ENCODE results near the gene KLHL40.
A peak's percentile ranks its signal among the peaks of the same experiment; 100 is the strongest.

Gene KLHL40

DNA sequence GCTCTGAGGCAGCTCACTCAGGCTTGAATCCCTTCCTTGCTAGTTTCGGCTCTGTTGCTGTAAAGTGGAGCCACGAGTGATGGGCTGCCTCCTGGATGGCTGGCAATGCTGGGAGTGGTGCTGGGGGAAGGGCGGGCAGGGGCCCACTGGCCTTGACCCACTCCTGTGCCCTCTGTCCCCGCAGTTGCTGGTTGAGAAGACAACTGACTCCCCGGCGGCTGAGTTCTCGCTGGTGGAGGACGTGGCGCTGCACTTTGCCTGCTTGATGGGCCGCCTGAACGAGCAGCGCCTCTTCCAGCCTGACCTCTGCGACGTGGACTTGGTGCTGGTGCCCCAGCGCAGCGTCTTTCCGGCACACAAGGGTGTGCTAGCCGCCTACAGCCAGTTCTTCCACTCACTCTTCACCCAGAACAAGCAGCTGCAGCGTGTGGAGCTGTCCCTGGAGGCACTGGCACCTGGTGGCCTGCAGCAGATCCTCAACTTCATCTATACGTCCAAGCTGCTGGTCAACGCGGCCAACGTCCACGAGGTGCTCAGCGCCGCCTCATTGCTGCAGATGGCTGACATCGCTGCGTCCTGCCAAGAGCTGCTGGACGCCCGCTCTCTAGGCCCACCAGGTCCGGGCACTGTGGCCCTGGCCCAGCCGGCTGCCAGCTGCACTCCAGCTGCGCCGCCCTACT is 27.1 kb upstream of the KLHL40 start:
- DNase-seq: no peak

DNA sequence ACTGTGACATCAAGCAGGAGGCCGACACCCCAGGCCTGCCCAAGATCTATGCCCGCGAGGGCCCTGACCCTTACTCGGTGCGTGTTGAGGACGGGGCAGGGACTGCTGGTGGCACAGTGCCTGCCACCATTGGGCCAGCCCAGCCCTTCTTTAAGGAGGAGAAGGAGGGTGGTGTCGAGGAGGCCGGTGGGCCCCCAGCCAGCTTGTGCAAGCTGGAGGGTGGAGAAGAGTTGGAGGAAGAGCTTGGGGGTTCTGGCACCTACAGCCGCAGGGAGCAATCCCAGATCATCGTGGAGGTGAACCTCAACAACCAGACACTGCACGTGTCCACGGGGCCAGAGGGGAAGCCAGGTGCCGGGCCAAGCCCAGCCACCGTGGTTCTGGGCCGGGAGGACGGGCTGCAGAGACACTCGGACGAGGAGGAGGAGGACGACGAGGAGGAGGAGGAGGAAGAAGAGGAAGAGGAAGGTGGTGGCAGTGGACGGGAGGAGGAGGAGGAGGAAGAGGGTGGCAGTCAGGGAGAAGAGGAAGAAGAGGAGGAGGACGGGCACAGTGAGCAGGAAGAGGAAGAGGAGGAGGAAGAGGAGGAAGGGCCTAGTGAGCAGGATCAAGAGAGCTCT is 26.5 kb upstream of the KLHL40 start:
- no peak for DNase-seq

DNA sequence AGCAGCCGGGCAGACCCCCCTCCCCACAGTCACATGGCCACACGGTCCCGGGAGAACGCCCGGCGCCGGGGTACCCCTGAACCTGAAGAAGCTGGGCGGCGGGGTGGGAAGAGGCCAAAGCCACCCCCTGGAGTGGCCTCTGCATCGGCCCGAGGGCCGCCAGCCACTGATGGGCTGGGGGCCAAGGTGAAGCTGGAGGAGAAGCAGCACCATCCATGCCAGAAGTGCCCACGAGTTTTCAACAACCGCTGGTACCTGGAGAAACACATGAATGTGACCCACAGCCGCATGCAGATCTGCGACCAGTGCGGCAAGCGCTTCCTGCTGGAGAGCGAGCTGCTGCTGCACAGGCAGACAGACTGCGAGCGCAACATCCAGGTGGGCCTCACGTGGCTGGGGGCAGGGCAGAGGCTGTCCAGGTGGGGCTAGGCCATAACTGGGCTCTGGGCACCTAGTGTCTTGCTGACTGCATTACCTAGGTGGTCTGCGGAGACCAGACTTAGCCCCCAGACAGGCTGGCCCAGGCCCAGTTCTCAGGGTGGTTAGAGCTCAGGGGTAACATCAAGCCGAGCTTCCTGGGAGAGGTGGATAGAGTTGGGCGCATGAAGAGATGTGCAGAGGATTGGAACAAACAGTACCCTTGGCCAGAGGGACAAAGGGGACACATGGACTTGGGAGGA is 25.7 kb upstream of the KLHL40 start:
- DNase-seq: no peak

DNA sequence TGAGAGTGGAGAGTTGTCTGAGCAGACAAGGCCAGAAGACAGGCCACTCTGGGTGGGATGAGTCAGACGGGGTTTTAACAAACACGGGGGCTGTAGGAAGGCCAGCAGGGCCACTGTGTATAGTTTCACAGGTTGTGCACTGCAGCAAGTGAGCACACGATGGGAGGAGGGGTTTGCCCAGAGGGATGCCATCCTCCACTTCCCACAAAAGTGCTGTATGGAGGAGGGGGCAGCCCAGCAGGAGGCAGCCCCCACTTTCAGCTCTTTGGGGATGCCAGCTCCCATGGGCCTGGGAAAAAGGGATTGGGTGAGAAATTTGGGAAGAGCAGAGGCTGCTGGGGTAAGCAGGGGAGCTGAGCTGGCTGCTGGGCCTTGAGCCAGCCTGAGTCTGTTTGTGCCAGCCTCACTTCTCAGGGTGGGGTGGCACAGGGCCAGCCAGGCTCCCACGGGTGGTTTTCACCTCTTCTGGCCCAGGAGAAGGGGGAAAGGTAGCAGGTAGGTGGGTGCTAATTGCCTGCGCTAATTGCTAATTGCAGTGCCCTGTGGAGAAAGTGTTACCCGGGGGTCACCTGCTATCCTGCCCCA is 25.1 kb upstream of the KLHL40 start:
- no peak for DNase-seq

DNA sequence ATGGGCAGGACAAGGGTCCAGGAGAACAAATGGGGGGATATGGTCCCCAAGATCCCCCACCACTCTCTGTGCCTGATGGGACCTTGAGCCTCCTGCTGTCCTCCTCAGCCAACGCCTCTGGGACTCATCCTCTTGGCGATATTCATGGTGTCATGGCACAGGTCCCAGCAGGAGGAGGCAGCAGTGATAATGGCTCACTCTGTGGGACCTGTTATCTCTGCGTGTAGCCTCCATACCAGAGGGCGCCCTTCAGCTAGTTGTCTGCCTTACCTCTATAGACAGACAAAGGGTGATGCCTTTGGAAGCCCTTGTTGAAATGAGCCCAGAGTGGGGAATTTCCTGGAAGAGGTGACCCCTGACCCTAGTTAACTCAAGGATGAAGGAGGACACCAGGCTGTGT is 24.4 kb upstream of the KLHL40 start:
- DNase-seq: peak; percentile 48

DNA sequence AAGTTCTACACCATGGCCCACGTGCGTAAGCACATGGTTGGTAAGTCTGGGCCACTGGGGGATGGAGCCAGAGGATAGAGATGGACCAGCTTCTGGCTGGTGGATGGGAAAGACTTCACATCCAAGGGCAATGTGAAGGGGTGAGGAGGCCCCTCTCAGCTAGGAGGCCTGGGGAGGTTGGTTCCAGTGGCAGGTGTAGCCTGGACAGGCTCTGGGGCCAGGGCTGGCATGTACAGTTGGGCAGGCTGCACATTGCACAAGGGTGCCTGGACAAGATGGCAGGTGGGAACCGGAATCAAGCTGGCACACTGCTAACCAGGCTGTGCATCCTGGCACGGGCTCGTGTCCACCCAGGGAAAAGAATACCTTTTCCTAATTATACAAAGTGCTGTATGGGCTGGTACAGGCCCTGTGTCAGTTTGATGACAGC is 23.7 kb upstream of the KLHL40 start:
- DNase-seq: peak; percentile 47

DNA sequence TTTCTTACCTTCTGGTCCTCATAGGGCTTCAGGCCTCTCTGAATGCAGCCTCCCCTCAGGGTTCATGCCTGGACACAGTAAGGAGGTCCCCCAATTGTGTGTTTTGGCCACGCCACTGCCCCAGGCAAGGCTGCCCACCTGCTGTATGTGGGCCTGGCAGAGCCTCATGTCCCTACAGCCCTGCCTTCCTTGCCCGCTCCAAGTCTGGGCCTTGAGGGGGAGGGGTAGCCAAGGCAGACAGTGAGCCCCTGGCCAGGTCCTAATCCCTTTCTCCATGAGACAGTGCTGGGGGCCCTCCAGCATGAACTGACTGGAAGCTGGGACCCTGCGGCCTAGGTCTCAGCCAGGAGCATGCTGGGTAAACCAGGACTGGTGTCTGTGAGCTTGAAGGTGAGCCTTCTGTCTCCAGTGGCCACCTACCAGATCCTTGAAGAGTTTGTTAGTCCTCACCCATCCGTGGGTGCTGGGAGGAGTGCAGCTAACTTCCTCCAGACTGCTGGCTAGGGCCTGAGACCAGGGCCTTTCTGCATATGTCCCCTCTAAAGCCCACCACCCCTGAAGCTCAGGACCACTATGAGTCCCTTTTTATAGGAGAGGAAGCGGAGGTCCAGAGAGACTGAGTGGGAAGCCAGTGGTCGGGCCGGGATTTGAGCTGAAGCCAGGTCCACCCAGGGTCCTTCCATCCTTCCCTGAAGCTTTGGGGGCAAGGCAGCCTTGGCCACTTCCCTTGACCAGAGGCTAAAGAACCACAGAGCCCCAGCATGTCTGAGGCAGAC is 23.1 kb upstream of the KLHL40 start:
- peak; percentile 42 for DNase-seq

DNA sequence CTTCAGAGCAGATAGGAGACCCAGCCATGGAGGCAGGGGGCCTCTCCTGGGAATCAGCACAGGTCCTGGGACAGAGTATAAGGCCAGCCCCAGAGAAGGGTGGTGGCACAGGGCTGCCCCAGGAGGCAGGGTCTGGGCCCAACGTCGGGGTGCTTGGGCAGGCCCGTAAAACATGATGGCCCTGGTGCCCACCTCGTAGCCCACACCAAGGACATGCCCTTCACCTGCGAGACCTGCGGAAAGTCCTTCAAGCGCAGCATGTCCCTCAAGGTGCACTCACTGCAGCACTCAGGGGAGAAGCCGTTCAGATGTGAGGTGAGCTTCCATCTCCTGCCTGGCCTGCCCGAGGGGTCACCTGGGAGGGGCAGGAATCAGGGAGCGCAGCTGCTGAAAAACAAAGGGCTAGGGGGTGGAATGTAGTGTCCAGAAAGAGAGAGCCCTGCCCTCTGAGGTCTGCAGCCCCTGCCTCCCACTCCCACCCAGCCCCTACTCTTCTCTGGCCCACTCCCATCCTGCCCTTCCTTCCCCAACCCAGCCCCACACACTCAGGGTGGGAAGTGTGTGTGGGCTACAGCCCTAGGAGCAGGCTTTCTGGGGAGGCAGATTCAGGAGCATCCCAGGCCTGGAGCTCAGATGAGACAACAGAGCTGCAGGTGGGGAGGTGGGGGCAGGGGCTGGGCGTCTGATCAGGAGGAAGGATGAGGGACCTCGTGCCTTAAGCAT is 22.4 kb upstream of the KLHL40 start:
- DNase-seq: peak; percentile 41

DNA sequence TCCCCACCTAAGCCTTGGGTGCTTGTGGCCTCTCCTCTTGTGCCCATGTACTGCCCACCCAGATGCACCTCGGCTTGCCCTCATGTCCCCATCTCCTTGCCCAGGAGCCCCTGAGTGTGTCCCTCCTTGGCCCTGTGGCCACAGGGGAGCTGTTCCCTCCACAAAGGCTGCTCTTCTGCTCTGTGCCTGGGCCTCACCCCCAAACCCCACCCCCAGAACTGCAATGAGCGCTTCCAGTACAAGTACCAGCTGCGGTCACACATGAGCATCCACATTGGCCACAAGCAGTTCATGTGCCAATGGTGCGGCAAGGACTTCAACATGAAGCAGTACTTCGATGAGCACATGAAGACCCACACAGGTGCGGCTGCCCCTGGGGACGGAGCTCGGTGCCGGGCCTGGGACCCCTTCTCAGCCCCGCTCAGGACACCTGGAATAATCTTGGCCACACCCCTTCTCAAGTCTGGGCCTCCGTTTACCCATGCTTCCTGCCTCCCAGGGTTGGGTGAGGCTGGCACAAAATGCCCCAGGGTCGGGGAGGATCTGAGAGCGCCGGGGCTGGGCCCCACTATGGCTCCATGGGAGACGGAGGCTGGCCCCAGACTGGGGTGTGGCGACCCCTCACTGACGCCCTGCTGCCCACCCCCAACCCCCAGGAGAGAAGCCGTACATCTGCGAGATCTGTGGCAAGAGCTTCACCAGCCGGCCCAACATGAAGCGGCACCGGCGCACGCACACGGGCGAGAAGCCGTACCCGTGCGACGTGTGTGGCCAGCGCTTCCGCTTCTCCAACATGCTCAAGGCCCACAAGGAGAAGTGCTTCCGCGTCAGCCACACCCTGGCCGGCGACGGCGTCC is 21.5 kb upstream of the KLHL40 start:
- DNase-seq: peak; percentile 40

DNA sequence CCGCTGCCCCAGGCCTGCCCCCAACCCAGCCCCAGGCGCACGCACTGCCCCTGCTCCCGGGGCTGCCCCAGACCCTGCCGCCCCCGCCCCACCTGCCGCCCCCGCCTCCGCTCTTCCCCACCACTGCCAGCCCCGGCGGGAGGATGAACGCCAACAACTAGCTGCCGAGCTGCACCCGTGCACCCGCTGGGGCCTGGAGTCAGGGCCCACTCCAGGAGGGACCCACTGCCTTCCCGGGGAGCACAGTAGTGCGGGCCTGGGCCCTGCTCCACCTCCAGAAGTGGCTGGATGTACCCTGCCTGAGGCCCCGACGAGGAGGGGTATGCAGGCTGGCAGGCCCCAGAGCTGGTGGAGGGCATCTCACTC is 20.9 kb upstream of the KLHL40 start:
- peak; percentile 13 for DNase-seq

DNA sequence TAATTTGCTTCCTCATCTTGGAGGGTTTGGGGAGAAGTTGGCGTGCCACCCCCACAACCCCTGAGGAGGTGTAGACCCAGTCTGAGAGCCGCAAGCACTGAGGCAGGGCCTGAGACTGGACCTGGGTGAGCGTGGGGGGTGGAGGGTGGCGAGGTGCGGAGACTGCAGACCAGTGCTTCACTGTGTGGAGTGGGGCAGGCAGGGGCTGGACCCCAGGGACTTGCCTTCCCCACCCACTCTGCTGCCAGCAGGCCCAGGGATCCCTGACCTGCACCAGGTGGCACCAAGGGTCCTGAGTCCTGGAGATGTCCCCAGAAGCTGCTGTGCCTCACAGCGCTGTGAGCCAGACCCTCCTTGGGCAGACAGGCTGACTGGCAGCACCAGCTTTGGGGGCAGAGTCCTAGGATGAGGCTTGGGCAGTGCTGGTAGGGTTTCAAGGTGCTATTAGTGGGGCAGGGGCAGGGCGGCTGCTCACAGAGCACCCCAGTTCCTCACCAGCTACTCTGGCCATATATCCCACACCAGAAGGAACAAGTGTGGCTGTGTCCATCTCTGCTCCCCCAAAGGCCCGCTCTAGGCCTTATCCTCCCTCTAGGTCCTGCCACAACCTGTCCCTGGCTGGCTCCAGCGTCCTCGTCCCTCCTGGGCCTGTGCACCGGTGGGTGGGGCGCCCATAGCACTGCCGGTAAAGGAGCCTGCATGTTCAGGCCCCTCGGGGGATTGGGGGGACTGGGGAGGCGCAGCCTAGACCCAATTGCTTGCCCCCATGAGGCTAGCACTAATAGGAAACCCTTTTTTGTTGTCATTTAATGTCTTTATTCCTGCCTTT is 20.1 kb upstream of the KLHL40 start:
- peak; percentile 42 for DNase-seq

DNA sequence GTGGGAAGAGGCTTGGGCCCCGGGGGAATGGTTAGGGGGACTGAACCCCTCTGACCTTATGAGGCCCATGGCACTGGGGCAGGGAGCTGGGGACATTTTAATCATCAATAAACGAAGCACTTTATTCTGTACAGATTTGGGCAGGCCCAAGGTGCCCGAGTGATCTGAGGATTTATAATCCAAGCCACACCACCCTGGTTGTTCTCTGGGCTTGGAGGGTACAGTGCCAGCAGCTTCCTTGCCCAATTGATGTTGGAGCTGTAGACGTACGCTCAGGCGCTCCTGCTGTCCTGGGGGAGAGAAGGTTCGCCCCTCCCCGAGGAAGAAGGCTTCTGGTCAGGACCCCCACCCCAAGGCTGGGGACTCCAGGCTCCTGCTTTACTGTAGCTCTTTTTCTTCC is 19.3 kb upstream of the KLHL40 start:
- peak; percentile 35 for DNase-seq

DNA sequence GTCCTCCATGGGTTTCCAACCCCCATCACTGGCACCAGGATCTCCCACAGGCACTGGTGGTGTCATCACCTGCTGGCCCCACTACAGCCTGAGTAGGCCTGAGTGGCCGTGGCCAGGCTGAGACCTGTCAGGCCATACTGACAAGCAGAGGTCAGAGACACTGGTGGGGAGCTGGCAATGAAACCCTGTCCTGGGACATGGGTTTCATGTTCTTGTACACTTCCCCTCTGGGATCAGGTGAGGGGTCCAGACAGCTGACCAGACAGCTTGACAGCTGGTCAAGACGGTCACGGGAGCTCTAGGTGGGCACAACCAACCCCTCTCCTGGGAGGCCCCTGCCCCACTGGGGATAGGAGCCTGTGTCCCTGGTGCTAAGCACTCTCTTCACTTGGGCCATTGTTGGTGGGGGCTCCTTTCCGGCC is 18.7 kb upstream of the KLHL40 start:
- no peak for DNase-seq

DNA sequence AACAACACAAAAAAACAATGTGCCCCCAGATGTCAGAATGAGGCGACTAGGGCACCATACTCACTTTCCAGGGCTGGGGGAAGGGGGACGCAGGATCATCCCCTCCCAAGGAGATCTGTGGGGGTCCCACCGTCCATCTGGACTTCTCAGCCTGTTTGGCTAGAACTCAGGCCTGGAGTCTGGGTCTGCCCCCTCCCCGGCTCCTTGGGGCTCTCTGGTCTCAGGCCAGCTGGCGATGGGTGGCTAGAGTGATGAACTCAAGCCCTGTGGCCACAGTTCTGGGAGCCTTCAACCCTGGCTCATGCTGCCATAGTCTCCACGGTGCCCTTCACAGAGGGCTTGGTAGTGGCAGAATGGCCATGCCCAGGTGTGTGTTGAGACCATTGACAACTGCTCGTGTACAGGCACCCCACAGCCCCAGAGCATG is 18.2 kb upstream of the KLHL40 start:
- DNase-seq: peak; percentile 34

DNA sequence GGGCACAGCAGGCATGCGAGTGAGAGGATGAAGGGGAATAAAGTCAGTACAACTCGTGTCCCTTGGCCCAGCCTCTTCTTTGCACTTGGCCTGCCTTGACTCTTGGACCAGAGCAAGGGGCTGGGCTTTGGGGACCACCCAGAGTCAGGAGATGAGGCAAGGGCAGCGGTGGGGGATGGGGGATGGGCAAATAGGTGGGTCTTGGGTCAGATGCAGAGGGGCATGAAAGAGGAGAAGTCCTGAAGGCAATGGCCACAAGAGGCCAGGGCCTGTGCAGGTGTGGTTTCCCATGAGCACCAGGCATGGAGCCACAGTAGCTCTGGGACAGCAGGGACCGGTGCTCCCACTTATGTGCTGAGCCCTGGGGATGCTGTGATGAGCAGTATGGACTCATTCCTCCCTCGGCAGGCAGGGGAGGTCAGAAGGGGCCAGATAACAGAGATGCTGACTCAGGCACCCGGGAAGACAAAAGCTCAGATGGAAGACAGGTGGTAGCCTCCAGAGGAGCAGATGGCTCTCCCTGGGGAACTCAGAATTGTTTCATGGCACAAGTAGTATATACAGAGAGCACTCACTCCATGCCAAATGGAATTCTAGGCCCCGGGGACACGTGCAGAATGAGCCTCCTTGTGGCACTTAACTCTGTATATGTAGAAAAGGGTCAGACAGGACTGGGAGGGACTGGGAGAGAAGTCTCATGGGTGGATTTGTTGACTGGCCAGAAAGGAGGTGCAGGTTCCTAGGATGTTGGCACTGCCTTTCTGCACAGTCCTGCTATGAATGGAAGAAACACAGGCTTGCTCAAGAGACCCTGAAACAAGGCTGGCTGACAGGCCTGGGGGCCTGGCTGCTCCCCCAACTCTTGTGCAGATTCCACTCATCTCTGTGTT is 17.6 kb upstream of the KLHL40 start:
- DNase-seq: peak; percentile 43

DNA sequence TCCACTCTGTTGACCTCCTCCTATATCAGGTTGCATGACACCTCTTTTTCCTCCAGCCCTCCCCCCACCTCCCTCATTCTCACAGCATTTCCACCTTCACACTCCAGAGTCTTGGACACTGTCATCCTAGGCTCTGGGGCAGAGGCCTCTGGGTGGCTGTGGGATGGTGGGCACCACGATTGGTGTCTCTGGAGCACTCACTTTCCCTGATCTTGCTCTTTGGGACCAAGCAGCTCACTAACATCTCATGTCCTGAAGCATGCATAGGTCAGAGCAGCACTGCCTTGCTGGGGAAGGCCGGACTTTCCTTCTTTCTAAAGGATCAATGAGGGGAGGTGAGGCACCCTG is 16.9 kb upstream of the KLHL40 start:
- DNase-seq: peak; percentile 29

DNA sequence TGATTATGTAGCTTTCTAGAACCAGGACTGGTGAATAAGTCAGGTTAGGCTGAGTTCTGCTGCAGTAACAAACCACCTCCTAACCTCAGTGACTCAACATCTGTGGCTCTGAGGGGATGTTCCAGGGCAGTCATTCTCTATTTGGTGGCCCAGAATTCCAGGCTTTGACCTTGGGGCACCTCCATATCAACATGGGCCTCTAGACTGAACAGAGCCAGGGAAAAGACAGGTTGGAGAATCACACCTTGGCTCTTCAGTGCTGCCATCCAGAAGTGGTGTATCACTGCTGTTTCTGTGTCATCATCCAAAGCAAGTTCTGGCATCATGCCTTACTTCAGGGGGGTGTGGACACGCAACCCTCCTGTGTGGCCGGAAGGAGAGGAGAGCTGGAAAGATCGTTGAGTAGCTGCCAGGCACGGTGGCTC is 16.5 kb upstream of the KLHL40 start:
- DNase-seq: peak; percentile 15

DNA sequence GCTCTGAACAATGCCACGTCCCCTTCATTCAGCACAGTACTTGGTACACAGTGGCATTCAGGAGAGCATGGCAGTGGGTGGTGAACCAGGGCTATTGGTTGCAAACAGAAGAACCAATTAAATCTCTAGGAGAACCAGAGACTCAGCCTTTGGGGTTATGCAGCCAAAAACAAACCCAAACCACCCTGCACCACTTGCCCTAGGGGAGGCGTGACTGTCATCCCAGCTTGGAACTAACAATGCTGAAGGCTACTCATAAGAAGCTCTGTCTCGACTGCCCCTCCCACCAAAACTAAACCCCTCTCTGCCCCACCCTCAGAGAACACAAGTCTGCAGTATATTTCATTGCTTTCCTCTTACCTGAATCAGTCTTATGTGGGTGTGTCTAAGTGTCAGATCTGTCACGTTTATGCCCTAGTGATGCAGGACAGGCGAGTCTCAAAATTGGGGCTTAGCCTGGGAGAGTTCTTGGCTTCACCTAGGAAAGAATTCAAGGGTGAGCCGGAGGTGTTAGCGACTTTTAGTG is 15.2 kb upstream of the KLHL40 start:
- DNase-seq: peak; percentile 13

DNA sequence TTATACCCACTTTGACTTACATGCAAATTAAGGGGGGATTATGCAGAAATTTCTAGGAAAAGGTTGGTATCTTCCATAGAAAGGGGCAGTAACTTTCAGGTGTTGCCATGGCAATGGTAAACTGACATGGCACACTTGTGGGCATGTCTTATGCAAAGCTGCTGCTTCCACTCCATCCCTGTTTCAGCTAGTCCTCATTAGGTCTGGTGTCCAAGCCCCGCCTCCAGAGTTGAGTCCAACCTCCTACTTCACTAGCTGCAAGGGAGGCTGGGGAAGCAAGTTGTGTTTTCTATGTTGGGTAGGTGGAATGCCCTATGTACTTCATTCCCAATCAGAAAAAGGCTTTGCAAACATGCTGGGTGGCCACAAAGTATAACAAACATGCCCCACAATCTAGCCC is 14.7 kb upstream of the KLHL40 start:
- DNase-seq: no peak
